Fibroblast of peridontal ligament (primary cell): Measurements from ENCODE around the gene TRIP13.
A peak's percentile ranks its signal among the peaks of the same experiment; 100 is the strongest.
"Not testable (repeated sequence)": the region's sequence is repeated elsewhere in the genome, so short reads cannot be mapped to it uniquely, and the experiment has no call there.

Experiments used
- DNase-seq: peaks from one replicate; pipeline ENCODE4 v3.0.0-alpha.2; 2010; ENCODE audit errors: extremely low read depth

Gene TRIP13

DNA sequence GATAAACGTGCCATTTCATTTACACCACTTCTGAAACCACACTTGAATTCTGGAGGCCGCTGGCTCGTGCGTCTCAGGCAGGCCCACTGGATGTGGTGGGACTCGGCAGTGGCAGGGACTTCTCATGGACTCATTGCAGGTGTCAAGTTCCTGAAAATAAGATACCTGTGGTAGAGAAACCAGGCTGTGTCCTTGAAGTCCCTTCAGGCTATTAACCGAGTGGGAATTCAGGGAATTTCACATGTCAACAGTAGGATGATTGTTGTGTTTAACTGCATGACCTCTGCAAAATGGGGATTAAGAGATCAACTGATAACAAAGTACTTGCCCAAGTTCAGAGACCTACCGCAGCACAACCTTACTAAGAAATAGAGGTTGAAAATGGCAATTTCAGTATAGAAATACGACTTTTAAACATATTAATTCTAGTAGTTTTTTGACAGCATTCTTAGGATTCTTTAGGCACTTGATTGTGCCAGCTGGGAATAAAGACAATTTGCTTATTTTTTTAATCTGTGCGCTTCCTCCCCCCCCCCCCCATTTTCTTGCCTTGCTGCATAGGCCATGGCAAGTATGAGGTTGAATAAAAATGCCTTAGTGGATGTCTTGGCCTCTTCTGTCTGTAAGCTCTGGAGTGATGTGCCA lies 26.8 kb downstream of the TRIP13 start:
- no peak for DNase-seq

DNA sequence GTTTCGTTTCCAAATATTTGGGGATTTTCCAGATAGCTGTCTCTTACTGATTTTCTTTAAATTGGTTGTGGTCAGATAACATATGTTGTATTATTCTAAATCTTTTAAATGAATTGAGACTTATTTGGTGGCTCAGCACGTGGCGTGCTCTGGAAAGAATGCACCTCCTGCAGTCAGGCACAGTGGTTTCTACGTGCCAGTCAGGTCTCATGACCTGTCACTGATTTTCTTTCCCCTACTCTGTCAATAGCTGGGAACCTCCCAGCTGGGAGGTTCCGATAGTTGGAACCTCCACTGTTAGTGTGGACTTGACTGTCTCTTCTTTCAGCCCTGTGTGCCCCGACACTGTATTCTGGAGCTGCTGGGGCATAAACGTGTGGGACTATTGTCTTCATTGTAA lies 27.6 kb downstream of the TRIP13 start:
- no peak for DNase-seq

DNA sequence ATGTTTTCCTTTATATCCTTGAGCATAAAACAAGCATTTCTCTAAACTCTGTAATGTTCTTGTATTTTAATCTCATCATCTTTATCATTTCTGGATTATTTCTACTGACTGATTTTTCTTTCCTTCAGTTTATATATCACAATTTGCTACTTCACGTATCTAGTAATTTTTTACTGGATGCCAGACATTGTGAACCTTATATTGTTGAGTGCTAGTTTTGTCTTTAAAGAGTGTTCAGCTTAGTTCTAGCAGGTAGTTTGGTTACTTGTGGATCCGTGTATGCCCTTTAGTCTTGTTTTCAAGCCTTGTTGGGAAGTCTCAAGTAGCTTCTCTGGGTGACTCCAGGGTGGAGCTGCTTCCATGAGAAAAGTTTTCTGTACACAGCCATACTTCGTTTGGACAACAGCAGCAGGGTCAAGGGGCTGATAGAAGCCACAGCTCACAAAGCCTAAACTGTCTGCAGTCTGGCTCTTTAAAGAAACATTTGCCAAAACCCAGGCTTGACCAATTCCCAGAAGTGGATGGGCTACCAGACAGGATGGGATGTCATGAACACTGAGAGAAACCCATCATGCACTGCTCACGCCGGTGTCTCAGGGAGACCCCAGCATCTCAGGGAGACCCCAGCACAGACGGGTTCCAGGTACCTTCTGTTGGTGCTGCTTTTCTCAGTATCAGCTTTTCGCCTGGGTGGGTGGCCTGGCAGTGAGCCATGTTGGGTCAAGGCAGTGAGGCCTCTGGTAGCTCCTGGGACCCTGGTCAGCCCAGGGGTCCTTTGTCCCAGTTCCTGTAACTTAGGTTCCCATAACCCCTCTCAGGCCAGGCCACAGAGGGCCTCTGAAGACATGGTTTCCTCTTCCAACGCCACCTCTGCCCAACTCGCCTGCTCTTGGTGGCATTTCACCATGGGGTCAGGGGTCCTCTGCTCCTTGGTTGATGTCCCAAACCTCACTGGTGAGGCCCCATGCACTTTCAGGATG lies 29.1 kb downstream of the TRIP13 start:
- no peak for DNase-seq

DNA sequence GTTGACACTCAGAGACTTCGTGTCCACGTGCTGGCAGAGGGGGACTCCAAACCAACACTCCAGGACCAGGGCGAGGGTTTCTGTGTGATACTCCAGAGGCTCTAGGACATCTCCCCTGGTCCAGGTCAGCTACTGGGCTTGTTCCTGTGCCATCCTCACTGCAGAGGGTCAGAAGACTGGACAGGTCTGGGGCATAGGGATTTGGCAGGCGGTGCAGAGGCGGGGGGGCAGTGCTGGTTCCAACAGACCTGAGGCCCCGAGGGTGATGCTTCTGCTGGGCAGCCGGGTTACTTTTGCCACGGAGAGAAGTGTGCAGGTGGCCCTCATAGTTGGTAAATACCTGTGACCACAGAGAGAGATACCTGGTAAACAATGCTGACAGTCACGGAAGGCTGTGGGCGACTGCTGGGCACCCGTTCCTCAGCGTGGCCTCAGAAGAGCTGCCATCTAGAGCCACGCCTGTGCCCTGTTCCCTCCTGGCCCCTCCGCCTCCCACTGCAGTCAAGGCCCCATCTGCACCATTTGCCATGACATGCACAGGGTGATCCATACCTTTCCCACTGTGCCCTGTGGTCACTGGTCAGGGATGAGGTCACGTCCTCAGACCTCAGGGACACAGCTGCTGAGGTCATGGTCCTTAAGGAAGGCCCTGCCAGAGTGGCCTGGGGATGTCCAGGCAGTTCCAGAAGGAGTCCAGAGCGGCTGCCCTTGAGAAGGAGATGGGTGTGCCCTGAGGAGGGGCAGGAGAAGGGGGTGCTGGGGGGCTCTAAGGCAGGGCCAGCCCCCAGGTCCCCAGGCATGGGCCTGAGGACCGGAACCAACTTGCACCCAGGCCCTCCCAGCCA lies 30.0 kb downstream of the TRIP13 start:
- no peak for DNase-seq

DNA sequence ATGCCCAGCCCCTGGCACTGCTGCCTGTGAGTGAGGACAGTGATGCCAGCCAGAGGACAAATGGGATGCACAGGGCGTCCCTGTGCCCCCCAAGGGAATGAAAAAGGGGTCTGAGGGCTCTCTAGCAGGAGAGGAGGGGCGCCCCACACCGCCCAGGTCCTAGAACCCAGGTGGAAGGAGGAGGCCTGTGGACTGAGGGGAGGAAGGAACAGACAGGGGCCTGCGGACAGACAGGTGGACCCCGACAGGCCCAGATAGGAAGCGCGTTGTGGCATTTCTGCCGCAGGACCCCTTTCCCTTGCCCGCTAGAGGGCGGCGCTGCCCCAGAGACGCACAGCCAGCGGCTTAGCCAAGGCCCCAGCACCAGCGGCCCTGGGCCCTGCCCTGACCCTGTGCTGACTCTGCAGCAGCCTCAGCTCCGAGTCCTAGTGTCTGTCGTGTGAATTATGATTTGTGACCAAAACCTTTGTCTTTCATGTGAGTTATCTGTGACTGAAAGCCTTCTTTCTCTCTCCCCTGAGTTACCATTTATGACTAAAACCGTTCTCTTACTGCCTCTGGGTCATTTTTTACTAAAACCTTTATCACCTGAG lies 30.7 kb downstream of the TRIP13 start:
- peak; percentile 55 for DNase-seq

DNA sequence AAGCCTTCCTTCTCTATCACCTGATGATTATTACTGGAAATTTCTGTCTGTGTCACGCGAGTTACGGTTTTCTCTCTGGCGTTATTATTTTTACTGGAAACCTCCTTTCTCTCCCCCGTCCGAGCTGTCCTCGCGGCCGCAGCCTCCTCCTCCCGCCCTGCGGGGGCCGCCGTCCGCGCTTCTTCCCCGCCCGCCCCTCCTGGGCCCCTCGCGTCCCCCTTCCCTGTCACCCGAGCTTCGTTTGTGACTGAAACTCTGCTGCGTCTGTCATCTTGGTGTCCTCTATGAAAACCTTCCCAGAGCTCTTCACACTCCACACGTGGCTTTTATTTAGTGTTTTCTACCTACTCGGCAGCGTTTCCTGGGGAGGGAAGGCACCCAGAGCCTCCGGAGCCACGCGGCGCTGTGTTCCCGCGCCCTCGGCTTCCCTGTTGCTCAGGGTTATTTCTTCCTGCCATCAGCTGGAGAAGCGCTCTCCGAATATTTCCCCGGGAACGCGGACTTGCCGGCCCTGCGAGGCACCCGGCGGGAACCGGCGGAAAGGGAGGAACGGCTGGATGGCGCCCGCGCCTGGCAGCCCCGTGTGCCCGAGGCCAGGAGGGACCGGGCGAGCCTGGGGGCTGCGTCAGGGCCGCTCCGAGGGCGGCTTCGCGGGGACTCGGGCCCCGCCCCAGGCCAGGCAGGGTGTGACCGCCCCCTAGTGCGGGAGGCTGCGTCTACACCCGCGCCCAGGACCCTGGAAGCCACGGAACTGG lies 33.9 kb downstream of the TRIP13 start:
- peak; percentile 18 for DNase-seq

DNA sequence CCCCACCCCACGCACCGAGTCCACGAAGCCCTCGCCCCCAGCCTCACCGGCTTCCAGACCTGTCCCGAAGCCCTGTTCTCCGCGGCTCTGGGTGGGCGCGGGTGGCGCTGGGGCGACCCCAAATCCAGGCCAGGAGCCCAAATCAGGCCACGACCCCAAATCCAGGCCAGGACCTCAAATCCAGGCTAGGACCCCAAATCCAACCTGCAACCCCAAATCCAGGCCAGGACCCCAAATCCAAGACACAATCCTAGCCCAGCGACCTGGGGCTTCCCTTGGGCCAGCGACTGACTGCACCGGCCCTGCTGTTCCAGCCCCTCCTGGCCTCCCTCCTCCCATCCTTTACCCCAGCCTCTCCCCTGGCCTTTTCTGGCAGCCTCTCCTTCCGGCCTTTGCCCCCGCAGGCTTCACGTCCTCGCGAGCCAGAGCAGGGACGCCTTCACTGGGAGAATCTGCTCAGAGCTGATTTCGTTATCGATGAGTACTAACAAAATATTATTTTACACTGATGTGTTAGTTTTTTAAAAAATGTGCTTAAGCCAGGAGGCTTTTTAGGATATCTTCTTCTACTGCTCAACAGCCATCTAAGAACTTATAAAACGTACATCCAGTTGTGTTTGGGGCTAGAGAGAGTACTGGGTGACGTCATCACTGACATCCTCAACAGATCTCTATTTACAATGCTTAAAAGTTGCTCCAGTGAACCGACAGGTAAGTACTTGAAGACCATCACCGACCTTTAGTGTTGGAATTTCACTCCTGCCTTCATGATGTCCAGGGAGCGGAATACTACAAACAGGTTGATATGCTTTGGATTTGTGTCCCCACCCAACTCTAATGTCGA lies 34.7 kb downstream of the TRIP13 start:
- no peak for DNase-seq

DNA sequence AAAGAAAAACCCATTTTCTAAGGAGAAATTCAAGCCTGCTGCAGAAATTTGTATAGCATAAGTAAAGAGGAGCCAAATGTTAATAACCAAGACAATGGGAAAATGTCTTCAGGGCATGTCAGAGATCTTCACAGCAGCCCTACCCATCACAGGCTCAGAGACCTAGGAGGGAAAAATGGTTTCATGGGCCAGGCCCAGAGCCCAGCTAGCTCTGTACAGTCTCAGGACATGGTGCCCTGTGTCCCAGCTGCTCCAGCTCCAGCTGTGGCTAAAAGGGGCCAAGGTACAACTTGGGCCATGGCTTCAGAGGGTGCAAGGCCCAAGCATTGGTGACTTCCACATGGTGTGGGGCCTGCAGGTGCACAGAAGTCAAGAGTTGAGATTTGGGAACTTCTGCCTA lies 36.5 kb downstream of the TRIP13 start:
- DNase-seq, result not testable (repeated sequence)

DNA sequence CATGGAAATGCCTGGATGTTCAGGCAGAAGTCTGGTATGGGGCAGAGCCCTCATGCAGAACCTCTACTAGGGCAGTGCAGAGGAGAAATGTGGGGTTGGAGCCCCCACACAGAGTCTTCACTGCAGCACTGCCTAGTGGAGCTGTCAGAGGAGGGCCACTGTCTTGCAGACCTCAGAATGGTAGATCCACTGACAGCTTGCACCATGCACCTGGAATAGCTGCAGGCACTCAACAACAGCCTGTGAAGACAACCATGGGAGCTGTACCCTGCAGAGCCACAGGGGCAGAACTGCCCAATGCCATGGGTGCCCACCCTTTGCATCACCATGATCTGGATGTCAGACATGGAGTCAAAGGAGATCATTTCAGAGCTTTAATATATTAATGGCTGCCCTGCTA lies 36.9 kb downstream of the TRIP13 start:
- no peak for DNase-seq

DNA sequence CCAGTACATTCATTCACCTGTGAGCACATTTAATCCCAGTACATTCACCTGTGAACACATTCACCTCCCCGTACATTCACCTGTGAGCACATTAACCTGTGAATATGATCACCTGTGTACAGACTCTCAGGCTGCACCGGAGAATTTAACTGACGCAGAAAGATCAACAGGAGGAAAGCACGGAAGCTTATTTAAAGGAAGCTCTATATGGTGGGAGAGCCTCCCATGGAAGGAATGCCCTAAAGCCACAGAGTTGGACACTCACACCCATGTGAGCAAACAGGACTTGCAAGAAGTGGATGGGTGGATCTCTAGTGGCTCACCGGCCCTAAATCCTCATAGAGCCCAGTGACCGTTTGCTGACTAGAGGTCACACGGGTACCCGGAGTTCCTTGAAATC lies 38.2 kb downstream of the TRIP13 start:
- no peak for DNase-seq

DNA sequence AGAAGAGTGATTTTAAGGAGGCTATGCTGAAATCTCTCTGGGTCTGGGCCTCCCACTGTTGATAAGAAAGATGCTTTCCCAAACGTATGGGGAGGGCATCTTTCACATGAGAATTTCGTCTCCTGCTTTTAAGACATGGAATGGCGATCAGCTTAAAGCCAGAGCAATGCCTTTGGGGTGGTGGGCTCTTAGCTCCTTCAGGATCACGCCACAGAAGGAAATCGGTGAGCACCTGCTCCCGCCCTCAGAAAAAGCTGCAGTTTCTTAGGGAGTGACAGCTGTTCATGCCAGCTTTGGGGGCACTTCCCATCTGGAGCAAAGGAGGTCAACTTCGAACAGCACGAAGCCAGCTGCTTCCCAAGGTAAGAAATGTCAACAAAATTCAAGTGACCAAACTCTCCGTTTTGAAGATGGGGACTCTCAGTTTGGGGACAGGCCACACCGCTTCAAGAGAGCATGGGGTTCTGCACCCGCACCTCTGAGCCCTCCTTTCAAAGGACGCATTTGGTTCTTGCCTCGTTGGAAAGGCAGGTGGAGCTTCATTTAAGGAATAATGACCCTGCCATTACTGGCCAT lies 39.0 kb downstream of the TRIP13 start:
- no peak for DNase-seq

DNA sequence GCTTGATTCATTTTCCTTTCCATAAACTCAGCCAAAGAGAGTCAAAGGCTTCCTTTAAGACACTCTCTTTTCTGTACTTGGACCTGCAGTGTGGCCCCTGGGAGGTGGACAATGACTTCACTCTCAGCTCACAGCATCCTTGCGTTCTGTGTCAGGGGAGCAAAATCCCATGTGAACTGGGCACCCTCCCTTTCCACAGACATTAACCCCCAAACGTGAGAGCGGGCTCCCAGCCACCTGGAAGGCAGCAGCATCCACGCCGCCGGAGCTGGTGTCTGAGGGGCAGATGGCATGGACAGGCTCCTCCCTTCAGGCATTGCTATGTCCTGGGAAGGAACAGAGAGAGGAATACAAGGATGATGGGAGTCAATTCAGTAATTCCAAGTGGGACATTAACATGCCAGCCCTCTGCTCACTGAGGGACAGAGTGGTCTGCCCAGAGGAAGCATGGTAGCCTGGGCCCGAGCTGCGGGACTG lies 39.5 kb downstream of the TRIP13 start:
- no peak for DNase-seq

DNA sequence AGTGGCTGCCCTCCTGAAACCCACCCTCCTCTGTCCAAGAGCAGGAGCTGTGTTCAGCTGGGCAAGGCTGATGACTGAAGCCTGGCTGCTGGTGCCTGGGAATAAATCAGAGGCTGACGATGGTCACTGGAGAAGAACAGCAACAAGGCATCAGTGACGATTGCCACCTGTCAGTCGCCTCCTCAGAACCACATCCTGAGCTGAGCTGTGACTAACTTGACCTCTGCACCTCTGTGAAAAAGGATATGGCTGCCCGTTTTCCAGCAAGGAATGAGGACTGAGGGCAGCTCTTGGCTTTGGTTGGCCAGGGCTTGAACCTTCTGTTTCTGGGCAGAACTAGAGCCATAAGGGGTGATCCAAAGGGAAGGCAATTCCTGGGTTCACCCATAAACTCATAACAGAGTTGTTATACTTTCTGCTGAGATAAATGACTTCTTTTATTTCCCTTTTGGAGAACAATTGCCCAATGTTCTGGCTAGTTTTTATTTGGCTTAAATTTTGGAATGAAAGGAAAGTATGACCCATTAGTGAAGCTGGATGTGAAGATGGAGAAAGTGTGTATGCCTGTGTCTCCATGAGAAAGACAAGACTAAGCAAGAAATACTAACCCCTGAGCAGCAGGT lies 40.1 kb downstream of the TRIP13 start:
- DNase-seq, result no peak

DNA sequence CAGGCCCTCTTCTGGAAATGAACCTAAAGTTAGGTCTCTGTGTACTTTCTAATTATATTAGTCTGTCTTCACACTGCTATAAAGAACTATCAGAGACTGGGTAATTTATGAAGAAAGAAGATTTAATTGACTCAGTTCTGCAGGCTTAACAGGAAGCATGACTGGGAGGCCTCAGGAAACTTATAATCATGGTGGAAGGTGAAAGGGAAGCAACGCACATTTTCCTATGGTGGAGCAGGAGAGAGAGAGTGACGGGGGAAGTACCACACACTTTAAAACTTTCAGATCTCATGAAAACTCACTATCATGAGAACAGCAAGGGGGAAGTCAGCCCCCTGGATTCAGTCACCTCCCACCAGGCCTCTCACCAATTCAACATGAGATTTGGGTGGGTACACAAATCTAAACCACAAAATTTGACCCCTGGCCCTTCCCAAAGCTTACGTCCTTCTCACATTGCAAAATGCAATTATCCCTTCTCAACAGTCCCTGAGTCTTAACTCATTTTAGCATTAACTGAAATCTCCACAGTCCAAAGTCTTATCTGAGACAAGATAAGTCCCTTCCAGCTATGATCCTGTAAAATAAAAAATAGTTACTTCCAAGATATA lies 40.7 kb downstream of the TRIP13 start:
- DNase-seq, result no peak

DNA sequence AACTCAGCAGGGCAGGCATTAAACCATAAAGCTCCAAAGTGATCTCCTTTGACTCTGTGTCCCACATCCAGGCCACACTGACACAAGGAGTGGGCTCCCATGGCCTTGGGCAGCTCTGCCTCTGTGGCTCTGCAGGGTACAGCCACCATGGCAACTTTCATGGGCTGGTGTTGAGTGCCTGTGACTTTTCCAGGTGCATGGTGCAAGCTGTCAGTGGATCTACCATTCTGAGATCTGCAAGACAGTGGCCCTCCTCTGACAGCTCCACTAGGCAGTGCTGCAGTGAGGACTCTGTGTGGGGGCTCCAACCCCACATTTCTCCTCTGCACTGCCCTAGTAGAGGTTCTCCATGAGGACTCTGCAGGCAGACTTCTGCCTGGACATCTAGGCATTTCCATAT lies 41.3 kb downstream of the TRIP13 start:
- not testable (repeated sequence) for DNase-seq

DNA sequence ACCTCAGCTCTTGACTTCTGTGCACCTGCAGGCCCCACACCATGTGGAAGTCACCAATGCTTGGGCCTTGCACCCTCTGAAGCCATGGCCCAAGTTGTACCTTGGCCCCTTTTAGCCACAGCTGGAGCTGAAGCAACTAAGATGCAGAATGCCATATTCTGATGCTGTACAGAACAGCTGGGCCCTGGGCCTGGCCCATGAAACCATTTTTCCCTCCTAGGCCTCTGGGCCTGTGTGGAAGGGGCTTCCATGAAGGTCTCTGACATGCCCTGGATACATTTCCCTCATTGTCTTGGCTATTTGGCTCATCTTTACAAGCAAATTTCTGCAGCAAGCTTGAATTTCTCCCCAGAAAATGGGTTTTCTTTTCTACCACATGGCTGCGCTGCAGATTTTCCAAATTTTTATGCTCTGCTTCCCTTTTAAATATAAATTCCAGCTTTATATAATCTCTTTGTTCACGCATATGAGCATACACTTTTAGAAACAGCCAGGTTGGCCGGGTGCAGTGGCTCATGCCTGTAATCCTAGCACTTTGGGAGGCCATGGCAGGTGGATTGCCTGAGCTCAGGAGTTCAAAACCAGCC lies 41.8 kb downstream of the TRIP13 start:
- peak; percentile 49 for DNase-seq

DNA sequence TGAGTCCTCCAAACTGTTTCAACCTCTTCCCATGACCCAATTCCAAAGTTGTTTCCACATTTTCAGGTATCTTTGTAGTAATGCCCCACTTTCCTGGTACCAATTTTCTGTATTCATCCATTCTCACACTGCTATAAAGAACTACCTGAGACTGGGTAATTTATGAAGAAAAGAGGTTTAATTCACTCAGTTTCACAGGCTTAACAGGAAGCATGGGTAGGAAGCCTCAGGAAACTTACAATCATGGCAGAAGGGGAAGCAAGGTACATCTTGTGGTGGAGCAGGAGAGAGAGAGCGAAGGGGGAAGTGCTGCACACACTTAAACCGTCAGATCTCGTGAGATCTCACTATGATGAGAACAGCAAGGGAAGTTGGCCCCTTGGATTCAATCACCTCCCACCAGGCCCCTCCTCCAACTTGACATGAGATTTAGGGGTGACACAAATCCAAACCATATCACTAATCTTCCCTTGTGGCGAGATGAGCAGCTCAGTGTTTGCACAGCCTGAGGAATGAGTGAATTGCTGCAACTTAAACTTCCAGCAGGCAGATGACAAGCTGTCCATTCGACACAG lies 42.9 kb downstream of the TRIP13 start:
- no peak for DNase-seq
